MCF 10A (cell line): ENCODE data around the gene SMYD2. TPM values are rescaled to one million over a fixed set of nuclear protein-coding genes. Genes with fewer than 3 reads are reported as not detected.

Experiments
- BruUV-seq: library from RNA; stranded (reverse); fragments of 400-500 nt; replicated peaks from 2 replicates; lab custom pipeline; 2021; lab: Mats Ljungman, UMichigan
- CTCF ChIA-PET: fragments of 300-600 bp; sonication (Branson Sonifier 250); formaldehyde crosslinking; extraction: SDS; loops from one replicate; lab custom pipeline; 2021; ENCODE audit warnings: antibody characterized with exemption, inconsistent platforms; lab: Yijun Ruan, JAX
- POLR2A ChIA-PET: fragments of 300-600, 350-650 bp; sonication (Branson Sonifier 250); formaldehyde crosslinking; extraction: SDS; loops from one replicate; lab custom pipeline; 2020; ENCODE audit warnings: antibody characterized with exemption, inconsistent platforms; lab: Yijun Ruan, JAX
- DNase-seq: peaks from one replicate; pipeline ENCODE4 v3.0.0-alpha.2; 2018; ENCODE audit not compliant: unreplicated experiment
- H3K27ac Mint-ChIP-seq: one replicate; pipeline ENCODE4 v1.8.0; 2022; ENCODE audit warnings: mild to moderate bottlenecking, low read depth, mixed read lengths; ENCODE audit not compliant: unreplicated experiment
- H3K27me3 Mint-ChIP-seq: one replicate; pipeline ENCODE4 v1.8.0; 2022; ENCODE audit warnings: mixed read lengths; ENCODE audit not compliant: insufficient read depth, unreplicated experiment
- H3K36me3 Mint-ChIP-seq: one replicate; pipeline ENCODE4 v1.8.0; 2022; ENCODE audit warnings: mild to moderate bottlenecking, moderate library complexity, mixed read lengths; ENCODE audit not compliant: insufficient read depth, unreplicated experiment
- H3K4me1 Mint-ChIP-seq: one replicate; pipeline ENCODE4 v1.8.0; 2022; ENCODE audit warnings: mixed read lengths; ENCODE audit not compliant: insufficient read depth, unreplicated experiment
- H3K4me3 Mint-ChIP-seq: one replicate; pipeline ENCODE4 v1.8.0; 2022; ENCODE audit warnings: mild to moderate bottlenecking, moderate library complexity, mixed read lengths; ENCODE audit not compliant: unreplicated experiment
- H3K9me3 Mint-ChIP-seq: one replicate; pipeline ENCODE4 v1.8.0; 2022; ENCODE audit warnings: mixed read lengths; ENCODE audit not compliant: unreplicated experiment
- CTCF ChIP-seq: fragments of 200-600 bp; IDR thresholded peaks from one replicate; pipeline ENCODE4 v1.8.0; 2022; ENCODE audit warnings: antibody characterized with exemption, mild to moderate bottlenecking; ENCODE audit not compliant: unreplicated experiment
- intact Hi-C: fragments of 100-400 bp; cut with micrococcal nuclease; formaldehyde crosslinking; loops from 2 replicates; pipeline ENCODE4 v1.14.1; 2022
- total RNA-seq: library from RNA; stranded (reverse); gene quantifications from 2 replicates; pipeline ENCODE4 v1.2.3, GENCODE V29; 2022

SMYD2 gene
- total RNA-seq, 1 experiment from 2014 or later: 75.1 TPM

- DNase-seq: no peak
- ChIA-PET POLR2A (interaction anchor here (0.9 to 1.5 kb wide), 4 partner anchors 9 to 213 kb away, joined by 3 to 4 read pairs (median 4); no protein-coding TSS in a partner anchor), CTCF (interaction anchor here (0.9 to 5.1 kb wide), 12 partner anchors 12 to 266 kb away, joined by 3 to 33 read pairs (median 6); no protein-coding TSS in a partner anchor)
- intact Hi-C loops: no loop called here
- no peak for TF ChIP-seq CTCF
- Mint-ChIP-seq H3K27ac (peak overlapping the region; percentile 11), H3K4me1 (peaks cover 6% of the 10 kb centered on the region), H3K27me3 (no peaks in the 10 kb centered on the region), H3K4me3 (no peak overlapping the region), H3K9me3 (no peaks in the 10 kb centered on the region), H3K36me3 (peaks cover 100% of the 10 kb centered on the region)
- BruUV-seq: no TSS peak
Measured at GRCh38 chr1:214372092-214372491, 91.1 kb downstream of the SMYD2 start.

GRCh38 chr1:214377485-214377884 lies 96.5 kb downstream of the SMYD2 start:
- Mint-ChIP-seq H3K9me3 (no peaks in the 10 kb centered on the region), H3K27ac (peak overlapping the region; percentile 47), H3K4me3 (no peak overlapping the region), H3K27me3 (no peaks in the 10 kb centered on the region), H3K36me3 (peaks cover 100% of the 10 kb centered on the region), H3K4me1 (peaks cover 11% of the 10 kb centered on the region)
- CTCF ChIA-PET: interaction anchor here (0.8 to 3.0 kb wide), 7 partner anchors 10 to 314 kb away, joined by 3 to 18 read pairs (median 3); no protein-coding TSS in a partner anchor
- BruUV-seq: no TSS peak
- DNase-seq: no peak
- intact Hi-C loops: no loop called here
- POLR2A ChIA-PET: interaction anchor here (0.7 to 3.3 kb wide), 3 partner anchors 10 to 225 kb away, joined by 3 to 17 read pairs (median 4); partner anchors contain the start of gene CENPF
- no peak for TF ChIP-seq CTCF

- peak overlapping the region; percentile 47 for H3K27ac Mint-ChIP-seq
- ChIA-PET CTCF (interaction anchor here (0.7 to 3.0 kb wide), 5 partner anchors 11 to 215 kb away, joined by 3 to 18 read pairs (median 3); no protein-coding TSS in a partner anchor), POLR2A (interaction anchor here (0.7 to 3.3 kb wide), 4 partner anchors 9 to 225 kb away, joined by 3 to 17 read pairs (median 4); partner anchors contain the start of gene CENPF)
- H3K9me3 Mint-ChIP-seq: no peaks in the 10 kb centered on the region
- no peak for DNase-seq
- no peaks in the 10 kb centered on the region for H3K27me3 Mint-ChIP-seq
- TF ChIP-seq CTCF: no peak
- peaks cover 11% of the 10 kb centered on the region for H3K4me1 Mint-ChIP-seq
- intact Hi-C loops: no loop called here
- H3K36me3 Mint-ChIP-seq: peaks cover 100% of the 10 kb centered on the region
- BruUV-seq: no TSS peak
- H3K4me3 Mint-ChIP-seq: no peak overlapping the region
Measured at GRCh38 chr1:214377886-214378285, 96.9 kb downstream of the SMYD2 start.

GRCh38 chr1:214378492-214378891 lies 97.5 kb downstream of the SMYD2 start:
- Mint-ChIP-seq H3K4me1 (peaks cover 11% of the 10 kb centered on the region), H3K27me3 (no peaks in the 10 kb centered on the region), H3K36me3 (peaks cover 100% of the 10 kb centered on the region), H3K27ac (peak overlapping the region; percentile 47), H3K9me3 (no peaks in the 10 kb centered on the region), H3K4me3 (no peak overlapping the region)
- TF ChIP-seq CTCF: no peak
- intact Hi-C loops: no loop called here
- ChIA-PET POLR2A (interaction anchor here (0.9 kb wide), 2 partner anchors 206 to 217 kb away, joined by 3 to 4 read pairs; no protein-coding TSS in a partner anchor), CTCF (interaction anchor here (0.5 to 3.1 kb wide), 7 partner anchors 11 to 214 kb away, joined by 3 to 22 read pairs (median 3); no protein-coding TSS in a partner anchor)
- BruUV-seq: no TSS peak
- no peak for DNase-seq
